A673 (cell line): ENCODE measurements around the gene PRKAG2. TPM values are rescaled to one million over a fixed set of nuclear protein-coding genes. Genes with fewer than 3 reads are reported as not detected.
"Not testable (repeated sequence)": the region's sequence is repeated elsewhere in the genome, so short reads cannot be mapped to it uniquely, and the experiment has no call there.

Experiments
- BruUV-seq: library from RNA; stranded (reverse); fragments of 400-500 nt; replicated peaks from 2 replicates; lab custom pipeline; 2021; lab: Mats Ljungman, UMichigan
- CTCF ChIA-PET: fragments of 300-600 bp; sonication (Branson Sonifier 250); formaldehyde crosslinking; loops from one replicate; lab custom pipeline; 2022; ENCODE audit warnings: antibody characterized with exemption; lab: Charles Lee
- POLR2A ChIA-PET: fragments of 300-600 bp; sonication (Branson Sonifier 250); formaldehyde crosslinking; loops from one replicate; lab custom pipeline; 2022; ENCODE audit warnings: antibody characterized with exemption; ENCODE audit not compliant: low non-redundant PET; lab: Charles Lee
- DNase-seq: peaks from one replicate; pipeline ENCODE4 v3.0.0-alpha.2; 2015; ENCODE audit warnings: low spot score
- H3K27ac ChIP-seq: fragments of 200-600 bp; sonication (generic); 2 replicates; pipeline ENCODE4 v1.5.1; 2016; ENCODE audit warnings: mixed run types, low read depth, mild to moderate bottlenecking, mixed read lengths, antibody characterized with exemption, low read length; ENCODE audit not compliant: poor library complexity, severe bottlenecking
- H3K27me3 ChIP-seq: fragments of 200-600 bp; sonication (generic); replicated peaks from 2 replicates; pipeline ENCODE4 v1.6.1; 2017; ENCODE audit warnings: mixed run types, low read depth, mild to moderate bottlenecking, mixed read lengths, antibody characterized with exemption, low read length; ENCODE audit not compliant: insufficient read depth, poor library complexity
- H3K36me3 ChIP-seq: fragments of 200-600 bp; sonication (generic); 2 replicates; pipeline ENCODE4 v1.6.1; 2016; ENCODE audit warnings: mixed run types, mild to moderate bottlenecking, mixed read lengths, antibody characterized with exemption, low read length; ENCODE audit not compliant: insufficient read depth, poor library complexity, severe bottlenecking
- H3K4me1 ChIP-seq: fragments of 200-600 bp; sonication (generic); 2 replicates; pipeline ENCODE4 v1.6.1; 2017; ENCODE audit warnings: mixed run types, mild to moderate bottlenecking, mixed read lengths, antibody characterized with exemption, low read length; ENCODE audit not compliant: insufficient read depth, poor library complexity, severe bottlenecking
- H3K4me3 ChIP-seq: fragments of 200-600 bp; sonication (generic); 2 replicates; pipeline ENCODE4 v1.5.1; 2016; ENCODE audit warnings: low read depth, mixed run types, mild to moderate bottlenecking, mixed read lengths, low read length; ENCODE audit not compliant: poor library complexity, severe bottlenecking
- H3K9me3 ChIP-seq: fragments of 200-600 bp; sonication (generic); 2 replicates; pipeline ENCODE4 v1.6.1; 2016; ENCODE audit warnings: mixed run types, low read depth, mild to moderate bottlenecking, mixed read lengths, antibody characterized with exemption, low read length; ENCODE audit not compliant: poor library complexity, severe bottlenecking
- EZH2 ChIP-seq: fragments of 200-600 bp; sonication (generic); IDR thresholded peaks from 2 replicates; pipeline ENCODE4 v1.6.1; 2017; ENCODE audit warnings: borderline replicate concordance, low read depth, mild to moderate bottlenecking, mixed read lengths, antibody characterized with exemption, low read length; ENCODE audit not compliant: poor library complexity, severe bottlenecking
- intact Hi-C: fragments of 100-400 bp; cut with micrococcal nuclease; formaldehyde crosslinking; loops from one replicate; pipeline ENCODE4 v1.10.0; 2022; ENCODE audit not compliant: unreplicated experiment
- total RNA-seq: library from RNA; stranded (reverse); gene quantifications from 2 replicates; pipeline ENCODE4 v1.2.3, GENCODE V29; 2021
- TF ChIP-seq, protein P1 (sequence below): fragments of 300-800, 200-600 bp; sonication (generic); conservative IDR thresholded peaks from 2 replicates; pipeline ENCODE4 v1.5.1; 2017; ENCODE audit warnings: low read depth, mild to moderate bottlenecking, antibody characterized with exemption, low read length, moderate library complexity, mixed read lengths

The PRKAG2 gene
- total RNA-seq, 1 experiment from 2014 or later: 11.6 TPM

GRCh38 chr7:151540146-151540545, 336.8 kb downstream of the PRKAG2 start:
- BruUV-seq: no TSS peak
- no peak overlapping the region for H3K27ac ChIP-seq
- H3K36me3 ChIP-seq: no peaks in the 10 kb centered on the region
- intact Hi-C loops: no loop called here
- H3K27me3 ChIP-seq: no peaks in the 10 kb centered on the region
- TF ChIP-seq, protein P1, sequence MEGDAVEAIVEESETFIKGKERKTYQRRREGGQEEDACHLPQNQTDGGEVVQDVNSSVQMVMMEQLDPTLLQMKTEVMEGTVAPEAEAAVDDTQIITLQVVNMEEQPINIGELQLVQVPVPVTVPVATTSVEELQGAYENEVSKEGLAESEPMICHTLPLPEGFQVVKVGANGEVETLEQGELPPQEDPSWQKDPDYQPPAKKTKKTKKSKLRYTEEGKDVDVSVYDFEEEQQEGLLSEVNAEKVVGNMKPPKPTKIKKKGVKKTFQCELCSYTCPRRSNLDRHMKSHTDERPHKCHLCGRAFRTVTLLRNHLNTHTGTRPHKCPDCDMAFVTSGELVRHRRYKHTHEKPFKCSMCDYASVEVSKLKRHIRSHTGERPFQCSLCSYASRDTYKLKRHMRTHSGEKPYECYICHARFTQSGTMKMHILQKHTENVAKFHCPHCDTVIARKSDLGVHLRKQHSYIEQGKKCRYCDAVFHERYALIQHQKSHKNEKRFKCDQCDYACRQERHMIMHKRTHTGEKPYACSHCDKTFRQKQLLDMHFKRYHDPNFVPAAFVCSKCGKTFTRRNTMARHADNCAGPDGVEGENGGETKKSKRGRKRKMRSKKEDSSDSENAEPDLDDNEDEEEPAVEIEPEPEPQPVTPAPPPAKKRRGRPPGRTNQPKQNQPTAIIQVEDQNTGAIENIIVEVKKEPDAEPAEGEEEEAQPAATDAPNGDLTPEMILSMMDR: no peak
- no peak for TF ChIP-seq EZH2
- CTCF ChIA-PET: no interaction called here
- POLR2A ChIA-PET: no interaction called here
- no peak for DNase-seq
- H3K4me3 ChIP-seq: no peak overlapping the region
- no peaks in the 10 kb centered on the region for H3K4me1 ChIP-seq
- no peaks in the 10 kb centered on the region for H3K9me3 ChIP-seq

DNA sequence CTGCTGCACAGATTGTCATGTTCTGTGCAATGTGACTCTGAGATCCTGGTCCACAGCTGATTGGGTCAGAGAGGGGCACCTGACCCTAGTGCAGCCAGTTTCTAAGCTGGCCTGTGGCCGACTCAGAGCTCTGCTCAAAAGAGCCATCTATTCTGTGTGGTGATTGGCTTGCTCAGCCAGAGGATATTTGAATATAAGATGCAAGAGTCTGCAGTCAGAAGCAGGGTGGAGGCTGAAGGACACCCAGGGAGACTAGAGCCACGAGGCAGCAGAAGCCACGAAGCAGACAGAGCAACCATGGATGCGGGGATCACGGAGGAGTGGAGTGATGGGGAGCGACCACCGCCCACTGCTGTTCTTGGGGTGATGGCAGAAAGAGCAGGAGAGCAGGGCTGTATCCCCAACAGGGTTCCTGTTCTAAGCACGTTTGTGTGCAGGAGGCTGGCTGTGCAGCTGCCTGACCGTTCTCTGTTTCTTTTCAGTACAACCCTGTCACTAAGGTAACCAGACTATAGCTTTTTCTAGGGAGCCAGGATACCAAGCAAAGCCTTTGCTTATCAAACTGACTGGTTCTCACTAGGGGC, 337.7 kb downstream of the PRKAG2 start:
- no peaks in the 10 kb centered on the region for H3K27me3 ChIP-seq
- CTCF ChIA-PET: no interaction called here
- no peaks in the 10 kb centered on the region for H3K4me1 ChIP-seq
- TF ChIP-seq, protein P1: no peak
- no peak for TF ChIP-seq EZH2
- POLR2A ChIA-PET: no interaction called here
- no peaks in the 10 kb centered on the region for H3K36me3 ChIP-seq
- no TSS peak for BruUV-seq
- DNase-seq: no peak
- no peak overlapping the region for H3K27ac ChIP-seq
- intact Hi-C loops: no loop called here
- H3K4me3 ChIP-seq: no peak overlapping the region
- no peaks in the 10 kb centered on the region for H3K9me3 ChIP-seq

- Histone ChIP-seq H3K4me1 (no peaks in the 10 kb centered on the region), H3K9me3 (no peaks in the 10 kb centered on the region), H3K4me3 (no peak overlapping the region), H3K27ac (no peak overlapping the region), H3K36me3 (no peaks in the 10 kb centered on the region), H3K27me3 (no peaks in the 10 kb centered on the region)
- ChIA-PET CTCF (no interaction called here), POLR2A (no interaction called here)
- no peak for TF ChIP-seq EZH2
- TF ChIP-seq, protein P1: no peak
- BruUV-seq: no TSS peak
- DNase-seq: no peak
- intact Hi-C loops: no loop called here
Observed at GRCh38 chr7:151537818-151538561, 338.9 kb downstream of the PRKAG2 start.

- H3K27me3 ChIP-seq, BruUV-seq, H3K9me3 ChIP-seq, intact Hi-C loops, H3K27ac ChIP-seq, POLR2A ChIA-PET, H3K4me1 ChIP-seq, DNase-seq, CTCF ChIA-PET, H3K36me3 ChIP-seq, H3K4me3 ChIP-seq: not testable (repeated sequence)
Observed at GRCh38 chr7:151536178-151536577, 340.7 kb downstream of the PRKAG2 start.
